ENCODE measurements around the gene FGGY.

FGGY gene

DNA sequence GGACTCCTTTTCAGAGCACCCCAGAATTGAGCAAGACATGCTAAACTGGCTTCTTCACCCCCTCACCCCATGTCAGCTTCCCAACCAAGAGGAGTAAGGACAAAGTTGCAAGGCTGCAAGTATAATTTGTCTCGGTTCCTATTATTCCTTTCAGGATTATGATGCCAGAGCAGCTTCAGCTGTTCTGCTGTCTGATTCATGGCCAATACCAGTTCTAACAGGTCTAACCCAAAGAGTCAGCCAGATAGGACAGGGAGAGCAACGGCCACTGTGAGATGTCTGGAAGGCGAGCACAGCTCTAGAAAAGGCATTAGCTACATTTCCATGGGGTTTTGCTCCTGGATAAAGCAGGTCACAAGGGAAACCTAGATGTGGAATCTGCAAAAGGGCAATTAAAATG is 464.5 kb downstream of the FGGY start:
- Histone ChIP-seq H3K36me3 (ENCODE audit: insufficient read depth, low read length) (no peaks in the 10 kb centered on the region), H3K4me1 (ENCODE audit: insufficient read depth, low read length) (peaks cover 5% of the 10 kb centered on the region), H3K9me3 (ENCODE audit: insufficient read depth, low read length, severe bottlenecking) (no peaks in the 10 kb centered on the region), H3K79me2 (ENCODE audit: insufficient read depth, low read length) (no peaks in the 10 kb centered on the region), H3K4me3 (ENCODE audit: low read depth in 1 of 2, low read length in 2 of 2) (no peak overlapping the region), H3K4me2 (ENCODE audit: insufficient read depth, low read length) (no peak overlapping the region), H2AFZ (ENCODE audit: low read depth, low read length) (no peak overlapping the region), H3K27ac (ENCODE audit: low read length) (no peak overlapping the region), H3K9ac (ENCODE audit: low read depth, low read length) (no peak overlapping the region), H3K27me3 (ENCODE audit: insufficient read depth, low read length, poor library complexity) (no peaks in the 10 kb centered on the region), H4K20me1 (ENCODE audit: insufficient read depth, low read length) (no peaks in the 10 kb centered on the region)
- no peak for ATAC-seq (ENCODE audit: insufficient read depth, low read depth)
- DNase-seq, result no peak
- no peak for TF ChIP-seq EZH2 (IDR thresholded peaks at IDR 0.05; ENCODE audit: borderline replicate concordance, low read depth, low read length, severe bottlenecking)
- TF ChIP-seq, protein P1, sequence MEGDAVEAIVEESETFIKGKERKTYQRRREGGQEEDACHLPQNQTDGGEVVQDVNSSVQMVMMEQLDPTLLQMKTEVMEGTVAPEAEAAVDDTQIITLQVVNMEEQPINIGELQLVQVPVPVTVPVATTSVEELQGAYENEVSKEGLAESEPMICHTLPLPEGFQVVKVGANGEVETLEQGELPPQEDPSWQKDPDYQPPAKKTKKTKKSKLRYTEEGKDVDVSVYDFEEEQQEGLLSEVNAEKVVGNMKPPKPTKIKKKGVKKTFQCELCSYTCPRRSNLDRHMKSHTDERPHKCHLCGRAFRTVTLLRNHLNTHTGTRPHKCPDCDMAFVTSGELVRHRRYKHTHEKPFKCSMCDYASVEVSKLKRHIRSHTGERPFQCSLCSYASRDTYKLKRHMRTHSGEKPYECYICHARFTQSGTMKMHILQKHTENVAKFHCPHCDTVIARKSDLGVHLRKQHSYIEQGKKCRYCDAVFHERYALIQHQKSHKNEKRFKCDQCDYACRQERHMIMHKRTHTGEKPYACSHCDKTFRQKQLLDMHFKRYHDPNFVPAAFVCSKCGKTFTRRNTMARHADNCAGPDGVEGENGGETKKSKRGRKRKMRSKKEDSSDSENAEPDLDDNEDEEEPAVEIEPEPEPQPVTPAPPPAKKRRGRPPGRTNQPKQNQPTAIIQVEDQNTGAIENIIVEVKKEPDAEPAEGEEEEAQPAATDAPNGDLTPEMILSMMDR (IDR thresholded peaks at IDR 0.05; ENCODE audit: borderline replicate concordance, extremely low read depth, low read length, poor library complexity, severe bottlenecking), result no peak

DNA sequence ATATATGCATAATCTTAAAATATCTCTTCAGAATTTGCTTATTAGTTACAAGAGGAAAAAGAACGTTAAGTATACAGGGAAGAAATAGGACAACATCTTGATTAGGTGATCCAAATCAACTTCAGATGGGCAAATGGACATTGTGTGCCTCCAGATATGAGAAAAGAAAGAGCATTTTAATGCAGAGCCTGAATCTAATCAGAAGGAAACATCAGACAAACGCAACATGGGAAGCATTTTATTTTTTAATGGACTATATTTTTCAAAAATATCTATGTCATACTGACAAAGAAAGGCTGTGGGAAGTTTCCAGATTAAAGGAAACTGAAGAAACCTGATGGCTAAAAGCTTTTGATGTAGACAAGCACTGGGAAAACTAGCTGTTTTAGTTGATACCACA is 466.5 kb downstream of the FGGY start:
- no peak for ATAC-seq (ENCODE audit: insufficient read depth, low read depth)
- H3K4me1 ChIP-seq (ENCODE audit: insufficient read depth, low read length), result peaks cover 5% of the 10 kb centered on the region

DNA sequence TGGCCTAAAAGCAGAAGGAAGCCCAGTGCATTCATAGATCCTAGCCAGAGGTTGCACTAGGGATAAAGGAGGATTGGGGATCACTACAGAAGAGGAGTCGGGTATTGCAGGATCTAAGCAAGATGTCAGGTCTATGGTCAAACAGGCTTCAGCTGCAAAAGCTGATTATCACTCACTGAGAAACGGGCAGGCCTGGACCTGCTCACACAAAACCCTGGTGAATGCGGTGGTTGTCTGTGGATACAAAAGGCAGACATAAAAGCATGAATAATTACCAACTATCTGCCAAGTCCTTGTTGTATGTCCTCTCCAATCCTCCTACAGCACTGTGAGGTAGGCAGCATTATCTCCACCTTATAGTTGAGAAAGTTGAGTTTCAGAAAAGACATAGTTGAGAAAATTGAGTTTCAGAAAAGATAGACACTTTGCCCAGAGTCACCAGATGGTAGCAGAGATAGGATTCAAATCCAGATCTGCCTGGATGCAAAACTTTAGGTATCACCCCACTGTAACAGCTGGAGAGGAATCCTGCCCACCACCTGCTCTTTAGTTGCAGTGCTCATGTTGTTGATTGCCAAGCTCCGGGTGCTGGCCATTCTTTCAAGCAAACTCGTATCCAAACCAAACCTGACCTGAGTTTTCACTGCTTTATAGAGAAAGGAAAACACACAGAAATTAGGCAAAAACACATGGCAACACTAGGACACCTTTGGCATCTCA is 468.3 kb downstream of the FGGY start:
- Histone ChIP-seq H3K27ac (ENCODE audit: low read length) (no peak overlapping the region), H3K4me3 (ENCODE audit: low read depth in 1 of 2, low read length in 2 of 2) (no peak overlapping the region), H3K4me2 (ENCODE audit: insufficient read depth, low read length) (no peak overlapping the region), H3K36me3 (ENCODE audit: insufficient read depth, low read length) (no peaks in the 10 kb centered on the region), H3K4me1 (ENCODE audit: insufficient read depth, low read length) (no peaks in the 10 kb centered on the region), H3K9ac (ENCODE audit: low read depth, low read length) (no peak overlapping the region), H3K79me2 (ENCODE audit: insufficient read depth, low read length) (no peaks in the 10 kb centered on the region), H4K20me1 (ENCODE audit: insufficient read depth, low read length) (no peaks in the 10 kb centered on the region), H2AFZ (ENCODE audit: low read depth, low read length) (no peak overlapping the region), H3K27me3 (ENCODE audit: insufficient read depth, low read length, poor library complexity) (no peaks in the 10 kb centered on the region), H3K9me3 (ENCODE audit: insufficient read depth, low read length, severe bottlenecking) (no peaks in the 10 kb centered on the region)
- TF ChIP-seq, protein P1 (IDR thresholded peaks at IDR 0.05; ENCODE audit: borderline replicate concordance, extremely low read depth, low read length, poor library complexity, severe bottlenecking), result no peak
- TF ChIP-seq EZH2 (IDR thresholded peaks at IDR 0.05; ENCODE audit: borderline replicate concordance, low read depth, low read length, severe bottlenecking), result no peak
- ATAC-seq (ENCODE audit: insufficient read depth, low read depth) (no peak), DNase-seq (no peak)

More for the DNA sequence above, 466.5 kb downstream of the FGGY start:
- H2AFZ ChIP-seq (ENCODE audit: low read depth, low read length), result no peak overlapping the region
- no peaks in the 10 kb centered on the region for H3K79me2 ChIP-seq (ENCODE audit: insufficient read depth, low read length)
- no peak overlapping the region for H3K4me2 ChIP-seq (ENCODE audit: insufficient read depth, low read length)
- no peak overlapping the region for H3K9ac ChIP-seq (ENCODE audit: low read depth, low read length)
- no peak for DNase-seq
- no peaks in the 10 kb centered on the region for H3K36me3 ChIP-seq (ENCODE audit: insufficient read depth, low read length)
- no peaks in the 10 kb centered on the region for H3K9me3 ChIP-seq (ENCODE audit: insufficient read depth, low read length, severe bottlenecking)
- H4K20me1 ChIP-seq (ENCODE audit: insufficient read depth, low read length), result no peaks in the 10 kb centered on the region
- no peak for TF ChIP-seq EZH2 (IDR thresholded peaks at IDR 0.05; ENCODE audit: borderline replicate concordance, low read depth, low read length, severe bottlenecking)
- TF ChIP-seq, protein P1 (IDR thresholded peaks at IDR 0.05; ENCODE audit: borderline replicate concordance, extremely low read depth, low read length, poor library complexity, severe bottlenecking), result no peak
- H3K27me3 ChIP-seq (ENCODE audit: insufficient read depth, low read length, poor library complexity), result no peaks in the 10 kb centered on the region
- no peak overlapping the region for H3K4me3 ChIP-seq (ENCODE audit: low read depth in 1 of 2, low read length in 2 of 2)
- H3K27ac ChIP-seq (ENCODE audit: low read length), result no peak overlapping the region

Data from DND-41 (cell line).